Measurements from ENCODE around the gene PDSS2.
"Not testable (repeated sequence)": the region's sequence is repeated elsewhere in the genome, so short reads cannot be mapped to it uniquely, and the experiment has no call there.

- not testable (repeated sequence) for TF ChIP-seq POLR2AphosphoS5, POLR2A (IDR thresholded peaks at IDR 0.05)
- TF ChIP-seq, protein P1, sequence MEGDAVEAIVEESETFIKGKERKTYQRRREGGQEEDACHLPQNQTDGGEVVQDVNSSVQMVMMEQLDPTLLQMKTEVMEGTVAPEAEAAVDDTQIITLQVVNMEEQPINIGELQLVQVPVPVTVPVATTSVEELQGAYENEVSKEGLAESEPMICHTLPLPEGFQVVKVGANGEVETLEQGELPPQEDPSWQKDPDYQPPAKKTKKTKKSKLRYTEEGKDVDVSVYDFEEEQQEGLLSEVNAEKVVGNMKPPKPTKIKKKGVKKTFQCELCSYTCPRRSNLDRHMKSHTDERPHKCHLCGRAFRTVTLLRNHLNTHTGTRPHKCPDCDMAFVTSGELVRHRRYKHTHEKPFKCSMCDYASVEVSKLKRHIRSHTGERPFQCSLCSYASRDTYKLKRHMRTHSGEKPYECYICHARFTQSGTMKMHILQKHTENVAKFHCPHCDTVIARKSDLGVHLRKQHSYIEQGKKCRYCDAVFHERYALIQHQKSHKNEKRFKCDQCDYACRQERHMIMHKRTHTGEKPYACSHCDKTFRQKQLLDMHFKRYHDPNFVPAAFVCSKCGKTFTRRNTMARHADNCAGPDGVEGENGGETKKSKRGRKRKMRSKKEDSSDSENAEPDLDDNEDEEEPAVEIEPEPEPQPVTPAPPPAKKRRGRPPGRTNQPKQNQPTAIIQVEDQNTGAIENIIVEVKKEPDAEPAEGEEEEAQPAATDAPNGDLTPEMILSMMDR (IDR thresholded peaks at IDR 0.05 in 8 of 11, conservative IDR thresholded peaks at IDR 0.05 in 3 of 11), result not testable (repeated sequence)
Observed at GRCh38 chr6:107475826-107476225, 16.5 kb upstream of the PDSS2 start.
